B cell (primary cell): ENCODE data around the gene WDFY2. TPM values are rescaled to one million over a fixed set of nuclear protein-coding genes. Genes with fewer than 3 reads are reported as not detected.

Experiments
- ATAC-seq: fragments of 200-7000 bp; cut with Tn5 transposase; one replicate; pipeline ENCODE4 v1.10.0; 2021; ENCODE audit warnings: low read depth, mild to moderate bottlenecking, moderate number of reproducible peaks, moderate library complexity
- CTCF ChIA-PET: fragments of 350-600 bp; sonication (Branson Sonifier 250); formaldehyde crosslinking; loops from one replicate; lab custom pipeline; 2021; ENCODE audit warnings: antibody characterized with exemption, inconsistent platforms; lab: Charles Lee
- POLR2A ChIA-PET: fragments of 350-600 bp; sonication (Branson Sonifier 250); formaldehyde crosslinking; loops from one replicate; lab custom pipeline; 2021; ENCODE audit warnings: antibody characterized with exemption; lab: Charles Lee
- DNase-seq: peaks from one replicate; pipeline ENCODE4 v3.0.0; 2013
- H2AFZ ChIP-seq: 2 replicates; pipeline ENCODE4 v1.6.1; 2012; ENCODE audit warnings: mild to moderate bottlenecking, low read depth, low read length; ENCODE audit not compliant: insufficient read depth, poor library complexity, severe bottlenecking
- H3K27ac ChIP-seq, 2 donors: 1 replicate in 1 of 2; 2 replicates in 1 of 2; pipeline ENCODE4 v1.5.1; 2012 to 2013; ENCODE audit warnings: low read length in 2 of 2, mild to moderate bottlenecking in 2 of 2, moderate library complexity in 1 of 2
- H3K27me3 ChIP-seq, 4 experiments: fragments of 200-600 bp in 1 of 4; sonication (generic) in 1 of 4; replicated peaks in 1 of 4; 1 replicate in 2 of 4; 2 replicates in 2 of 4; pipeline versions ENCODE4 v1.6.1 to v1.7.0; 2013 to 2016; ENCODE audit warnings: low read length in 3 of 4, mild to moderate bottlenecking in 2 of 4, mixed read lengths in 1 of 4, moderate library complexity in 1 of 4; ENCODE audit not compliant: insufficient read depth in 4 of 4, control insufficient read depth in 3 of 4; ENCODE audit errors: control extremely low read depth in 1 of 4
- H3K36me3 ChIP-seq, 2 experiments: replicated peaks in 1 of 2; 1 replicate in 1 of 2; 2 replicates in 1 of 2; pipeline versions ENCODE4 v1.6.1 to v1.7.1; 2013; ENCODE audit warnings: low read length in 1 of 2; ENCODE audit not compliant: insufficient read depth in 2 of 2, control insufficient read depth in 1 of 2; ENCODE audit errors: control extremely low read depth in 1 of 2, extremely low read depth in 1 of 2
- H3K4me1 ChIP-seq, 2 donors: fragments of 200-600 bp in 1 of 2; sonication (generic) in 1 of 2; 1 replicate in 1 of 2; 2 replicates in 1 of 2; pipeline versions ENCODE4 v1.5.1 to v1.6.1; 2013 to 2017; ENCODE audit warnings: low read length in 2 of 2; ENCODE audit not compliant: control insufficient read depth in 2 of 2, insufficient read depth in 2 of 2
- H3K4me2 ChIP-seq: replicated peaks from 2 replicates; pipeline ENCODE3; 2012; ENCODE audit warnings: mild to moderate bottlenecking, low read depth, low read length; ENCODE audit not compliant: poor library complexity, severe bottlenecking
- H3K4me3 ChIP-seq, 5 experiments: fragments of 200-600 bp in 1 of 5; sonication (generic) in 1 of 5; 1 replicate in 3 of 5; 2 replicates in 2 of 5; pipeline versions ENCODE4 v1.5.1 to v1.7.0; 2011 to 2016; ENCODE audit warnings: low read length in 4 of 5, mild to moderate bottlenecking in 4 of 5, low read depth in 2 of 5, control low read depth in 1 of 5, moderate library complexity in 1 of 5; ENCODE audit not compliant: insufficient read depth in 1 of 5; ENCODE audit errors: control extremely low read depth in 1 of 5, extremely low read depth in 1 of 5
- H3K79me2 ChIP-seq: fragments of 200-600 bp; sonication (generic); one replicate; pipeline ENCODE4 v1.6.0; 2016; ENCODE audit warnings: low read length; ENCODE audit not compliant: control insufficient read depth, insufficient read depth
- H3K9ac ChIP-seq: fragments of 200-600 bp; sonication (generic); 2 replicates; pipeline ENCODE4 v1.6.1; 2017; ENCODE audit warnings: mild to moderate bottlenecking, low read length, moderate library complexity
- H3K9me3 ChIP-seq, 3 donors: one replicate each; pipeline versions ENCODE4 v1.6.1 to v1.7.1; 2013; ENCODE audit warnings: low read length in 2 of 3; ENCODE audit not compliant: control insufficient read depth in 2 of 3, insufficient read depth in 1 of 3; ENCODE audit errors: control extremely low read depth in 1 of 3
- H4K20me1 ChIP-seq: 2 replicates; pipeline ENCODE4 v1.6.0; 2012; ENCODE audit warnings: mild to moderate bottlenecking, low read length; ENCODE audit not compliant: insufficient read depth, control insufficient read depth, poor library complexity, severe bottlenecking
- H3K27ac Mint-ChIP-seq: one replicate; pipeline ENCODE4 v1.8.0; 2021; ENCODE audit warnings: mixed read lengths
- H3K27me3 Mint-ChIP-seq: one replicate; pipeline ENCODE4 v1.8.0; 2021; ENCODE audit warnings: mixed read lengths
- H3K4me1 Mint-ChIP-seq: one replicate; pipeline ENCODE4 v1.8.0; 2021; ENCODE audit warnings: mixed read lengths
- H3K4me3 Mint-ChIP-seq: one replicate; pipeline ENCODE4 v1.8.0; 2021; ENCODE audit warnings: mixed read lengths
- H3K9me3 Mint-ChIP-seq: one replicate; pipeline ENCODE4 v1.8.0; 2022; ENCODE audit warnings: mixed read lengths; ENCODE audit not compliant: insufficient read depth
- EZH2 ChIP-seq: IDR thresholded peaks from 2 replicates; pipeline ENCODE4 v1.6.1; 2012; ENCODE audit warnings: borderline replicate concordance, low read depth, mild to moderate bottlenecking, moderate library complexity, low read length; ENCODE audit not compliant: insufficient read depth, poor library complexity, severe bottlenecking
- WGBS: methylation state at CpG from one replicate; pipeline ENCODE4 v1.1.5; 2013; ENCODE audit warnings: missing lambda C conversion rate; ENCODE audit not compliant: insufficient coverage; 5-methylcytosine and 5-hydroxymethylcytosine counted together
- intact Hi-C: fragments of 100-400 bp; cut with micrococcal nuclease; formaldehyde crosslinking; loops from one replicate; pipeline ENCODE4 v1.10.0; 2022
- polyA plus RNA-seq: library from polyadenylated mRNA; depleted of rRNA; stranded (reverse); fragments of >200 nt; gene quantifications from 2 replicates; pipeline ENCODE4 v1.2.3, GENCODE V29; 2012
- total RNA-seq, 2 donors: library from RNA; stranded (reverse); fragments of 120-200 nt in 1 of 2; gene quantifications; 1 replicate in 1 of 2; 2 replicates in 1 of 2; pipeline versions ENCODE4 v1.2.3 to v1.2.4, GENCODE V29; 2013 to 2022
- TF ChIP-seq, protein P1 (sequence below): fragments of 200-600 bp; IDR thresholded peaks from one replicate; pipeline ENCODE4 v1.8.0; 2022; ENCODE audit warnings: antibody characterized with exemption, mild to moderate bottlenecking

WDFY2 gene
- total and polyA plus RNA-seq, 2 donors (not counting 1 experiment from before 2014, with no cell fraction given): 12.4 to 47.7 TPM

DNA sequence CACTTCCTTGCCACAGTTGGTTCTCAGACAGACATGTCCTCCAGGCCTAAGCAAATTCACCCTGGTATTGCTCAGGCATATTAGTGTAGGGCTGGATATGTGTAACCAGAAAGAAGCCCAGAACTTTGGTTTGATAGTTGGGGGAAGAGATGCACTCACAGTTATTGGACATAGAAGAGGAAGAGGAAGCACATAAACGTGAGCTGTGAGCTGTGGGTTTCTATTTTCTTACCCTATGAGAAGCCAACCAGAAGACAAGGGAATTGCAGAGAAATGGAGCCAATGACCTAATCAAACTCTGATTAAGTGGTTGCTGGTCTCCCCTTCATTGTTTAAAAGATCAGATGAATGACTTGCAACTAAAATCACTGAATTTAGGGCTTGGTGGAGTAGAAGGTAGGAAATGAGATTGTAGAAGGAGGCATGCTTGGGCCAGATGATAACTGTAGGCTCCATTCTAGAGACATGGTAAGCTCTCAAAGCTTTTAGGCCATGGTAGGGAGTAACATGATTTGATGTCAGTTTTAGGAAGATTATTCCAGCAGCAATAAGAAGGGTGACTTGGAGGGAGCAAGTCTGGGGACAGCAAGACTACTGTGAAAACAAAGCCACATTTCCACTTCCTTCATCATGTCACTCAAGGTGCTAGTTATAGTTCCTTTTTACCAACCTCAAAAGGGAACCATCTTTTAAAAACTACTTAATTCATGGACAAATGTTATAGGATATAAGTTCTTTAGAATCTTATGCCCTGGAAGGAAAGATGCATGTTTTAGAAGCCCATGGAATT lies 24.1 kb upstream of the WDFY2 start:
- H3K27me3 ChIP-seq: no peaks in the 10 kb centered on the region
- H2AFZ ChIP-seq: peak overlapping the region; percentile 52
- TF ChIP-seq, protein P1, sequence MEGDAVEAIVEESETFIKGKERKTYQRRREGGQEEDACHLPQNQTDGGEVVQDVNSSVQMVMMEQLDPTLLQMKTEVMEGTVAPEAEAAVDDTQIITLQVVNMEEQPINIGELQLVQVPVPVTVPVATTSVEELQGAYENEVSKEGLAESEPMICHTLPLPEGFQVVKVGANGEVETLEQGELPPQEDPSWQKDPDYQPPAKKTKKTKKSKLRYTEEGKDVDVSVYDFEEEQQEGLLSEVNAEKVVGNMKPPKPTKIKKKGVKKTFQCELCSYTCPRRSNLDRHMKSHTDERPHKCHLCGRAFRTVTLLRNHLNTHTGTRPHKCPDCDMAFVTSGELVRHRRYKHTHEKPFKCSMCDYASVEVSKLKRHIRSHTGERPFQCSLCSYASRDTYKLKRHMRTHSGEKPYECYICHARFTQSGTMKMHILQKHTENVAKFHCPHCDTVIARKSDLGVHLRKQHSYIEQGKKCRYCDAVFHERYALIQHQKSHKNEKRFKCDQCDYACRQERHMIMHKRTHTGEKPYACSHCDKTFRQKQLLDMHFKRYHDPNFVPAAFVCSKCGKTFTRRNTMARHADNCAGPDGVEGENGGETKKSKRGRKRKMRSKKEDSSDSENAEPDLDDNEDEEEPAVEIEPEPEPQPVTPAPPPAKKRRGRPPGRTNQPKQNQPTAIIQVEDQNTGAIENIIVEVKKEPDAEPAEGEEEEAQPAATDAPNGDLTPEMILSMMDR: no peak
- TF ChIP-seq EZH2: no peak
- peaks cover 2% of the 10 kb centered on the region for H3K9me3 Mint-ChIP-seq
- ChIA-PET POLR2A (no interaction called here), CTCF (no interaction called here)
- H3K27ac Mint-ChIP-seq: peak overlapping the region; percentile 51
- peaks cover 34% of the 10 kb centered on the region for H3K4me1 Mint-ChIP-seq
- H3K36me3 ChIP-seq: no peaks in the 10 kb centered on the region
- H3K27ac ChIP-seq: peak overlapping the region; percentile 4 to 11
- no peak overlapping the region for H3K4me3 ChIP-seq
- WGBS: no CpG with 5 or more reads among the region's 1 CpG
- ATAC-seq (no peak), DNase-seq (peak; percentile 18)
- H3K4me2 ChIP-seq: peak overlapping the region; percentile 34
- no peaks in the 10 kb centered on the region for H3K79me2 ChIP-seq
- no peaks in the 10 kb centered on the region for H3K27me3 Mint-ChIP-seq
- peak overlapping the region; percentile 33 for H3K4me3 Mint-ChIP-seq
- no peaks in the 10 kb centered on the region for H4K20me1 ChIP-seq
- no peak overlapping the region for H3K9ac ChIP-seq
- H3K4me1 ChIP-seq: peaks cover 28% of the 10 kb centered on the region in 2 donors
- H3K9me3 ChIP-seq: peaks cover 0 to 3% (median 0%) of the 10 kb centered on the region in 3 donors
- intact Hi-C loops: no loop called here

DNA sequence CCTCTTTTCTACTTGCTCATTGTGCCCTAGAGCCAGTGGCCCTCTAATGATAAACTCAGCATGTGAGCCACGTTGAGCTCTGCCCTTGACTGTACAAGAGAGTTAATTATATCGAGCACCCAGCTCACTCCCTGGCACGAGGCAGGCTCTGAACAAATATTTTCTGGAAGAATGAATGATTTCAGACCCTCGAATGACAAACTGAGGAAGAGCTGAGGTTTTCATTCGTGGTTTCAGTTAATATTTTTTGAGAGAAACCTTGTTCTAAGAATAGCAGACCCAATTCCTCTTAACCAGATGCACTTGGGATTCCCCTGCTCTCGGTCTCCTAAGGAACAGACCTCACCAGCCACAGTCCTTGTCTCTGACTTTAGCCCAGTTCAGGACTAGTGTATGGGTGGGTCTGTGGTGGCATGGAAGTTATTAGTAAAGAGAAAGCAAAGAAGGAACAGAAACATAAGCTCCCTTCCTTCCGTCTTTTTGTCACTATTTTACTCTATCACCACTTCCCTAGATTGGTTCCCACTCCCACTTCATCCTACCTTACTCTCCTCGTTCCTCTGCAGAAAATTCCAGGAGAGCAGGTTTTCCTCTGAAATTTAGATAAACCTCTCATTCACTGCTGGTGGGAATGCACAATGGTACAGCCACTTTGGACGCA lies 22.1 kb upstream of the WDFY2 start:
- Mint-ChIP-seq H3K27me3 (no peaks in the 10 kb centered on the region), H3K9me3 (peaks cover 2% of the 10 kb centered on the region), H3K27ac (peak overlapping the region; percentile 37), H3K4me3 (peak overlapping the region; percentile 70), H3K4me1 (peaks cover 34% of the 10 kb centered on the region)
- H3K4me3 ChIP-seq: peak overlapping the region in 3 of 5 experiments; percentile 16 to 34 (median 16)
- no peak for ATAC-seq
- H3K9ac ChIP-seq: peak overlapping the region; percentile 45
- peaks cover 28% of the 10 kb centered on the region in 2 donors for H3K4me1 ChIP-seq
- ChIA-PET CTCF (no interaction called here), POLR2A (no interaction called here)
- peaks cover 0 to 3% (median 3%) of the 10 kb centered on the region in 3 donors for H3K9me3 ChIP-seq
- intact Hi-C loops: no loop called here
- no peaks in the 10 kb centered on the region for H3K36me3 ChIP-seq
- H3K4me2 ChIP-seq: peak overlapping the region; percentile 65
- H3K27ac ChIP-seq: peak overlapping the region in 1 of 2 donors; percentile 3
- peak; percentile 30 for DNase-seq
- no peaks in the 10 kb centered on the region for H3K27me3 ChIP-seq
- H4K20me1 ChIP-seq: no peaks in the 10 kb centered on the region
- no peaks in the 10 kb centered on the region for H3K79me2 ChIP-seq
- 46% methylated on average over 7 of the region's 9 CpGs for WGBS
- H2AFZ ChIP-seq: peak overlapping the region; percentile 48
- TF ChIP-seq, protein P1: no peak
- TF ChIP-seq EZH2: no peak
